GF-D8 (cell line): ENCODE measurements around the gene LSM7.
"Not testable (repeated sequence)": the region's sequence is repeated elsewhere in the genome, so short reads cannot be mapped to it uniquely, and the experiment has no call there.

Experiments used
- DNase-seq: peaks from one replicate; lab custom pipeline; 2025; lab: John Stamatoyannopoulos, UW

Gene LSM7

DNA sequence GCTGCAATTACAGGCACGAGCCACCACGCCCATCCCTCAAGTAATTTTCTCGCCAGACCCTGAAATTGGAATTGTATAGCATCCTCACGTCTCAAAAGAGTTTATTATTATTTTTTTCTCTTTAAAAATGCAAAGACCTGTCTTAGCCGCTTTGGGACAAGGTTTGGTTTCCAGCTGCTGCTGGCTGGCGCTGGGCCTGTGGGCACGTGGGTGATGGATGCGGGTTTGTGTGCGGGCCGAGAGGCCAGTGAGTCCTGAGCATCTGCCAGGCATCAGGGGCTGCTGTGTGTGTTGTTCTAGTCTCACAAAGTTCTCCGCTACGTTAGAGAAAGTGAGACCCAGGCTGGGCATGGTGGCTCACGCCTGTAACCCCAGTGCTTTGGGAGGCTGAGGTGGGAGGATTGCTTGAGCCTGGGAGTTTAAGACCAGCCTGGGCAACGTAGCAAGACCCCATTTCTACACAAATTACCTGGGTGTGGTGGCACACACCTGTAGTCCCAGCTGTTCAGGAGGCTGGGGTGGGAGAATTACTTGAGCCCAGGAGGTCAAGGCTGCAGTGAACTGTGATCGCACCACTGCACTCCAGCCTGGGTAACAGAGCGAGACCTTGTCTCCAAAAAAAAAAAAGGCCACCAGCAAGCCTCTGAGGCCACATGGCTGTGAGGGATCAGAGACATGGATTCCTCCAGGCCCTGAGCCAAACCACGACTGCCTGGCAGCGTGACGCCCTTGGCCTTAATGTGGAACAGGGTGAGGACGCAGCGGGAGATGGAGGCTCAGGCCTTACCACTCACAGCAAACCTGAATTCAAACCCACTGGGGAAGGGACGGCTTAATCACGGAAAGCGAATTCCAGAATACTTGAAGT is 27.0 kb upstream of the LSM7 start:
- no peak for DNase-seq

DNA sequence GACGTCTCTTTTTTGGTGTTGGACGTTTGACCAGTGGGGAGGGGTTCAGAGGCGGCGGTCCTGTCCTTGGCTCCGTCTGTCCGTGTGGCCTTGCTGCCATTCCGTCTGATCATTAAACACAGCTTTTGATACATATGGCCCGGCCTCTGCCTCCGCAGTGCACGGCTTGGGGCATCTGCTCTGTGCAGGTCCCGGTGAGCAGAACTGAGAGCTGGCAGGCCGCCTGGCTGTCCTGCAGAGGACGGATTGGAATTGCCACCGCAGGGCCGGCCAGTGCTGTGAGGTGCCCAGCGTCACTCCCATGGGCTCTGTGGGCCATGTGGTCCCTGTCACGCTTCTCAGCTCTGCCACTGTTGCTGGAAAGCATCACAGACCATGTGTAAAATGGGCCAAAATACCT is 26.3 kb upstream of the LSM7 start:
- no peak for DNase-seq

- no peak for DNase-seq
These were observed 25.7 kb upstream of the LSM7 start for GRCh38 chr19:2353887-2354592.

DNA sequence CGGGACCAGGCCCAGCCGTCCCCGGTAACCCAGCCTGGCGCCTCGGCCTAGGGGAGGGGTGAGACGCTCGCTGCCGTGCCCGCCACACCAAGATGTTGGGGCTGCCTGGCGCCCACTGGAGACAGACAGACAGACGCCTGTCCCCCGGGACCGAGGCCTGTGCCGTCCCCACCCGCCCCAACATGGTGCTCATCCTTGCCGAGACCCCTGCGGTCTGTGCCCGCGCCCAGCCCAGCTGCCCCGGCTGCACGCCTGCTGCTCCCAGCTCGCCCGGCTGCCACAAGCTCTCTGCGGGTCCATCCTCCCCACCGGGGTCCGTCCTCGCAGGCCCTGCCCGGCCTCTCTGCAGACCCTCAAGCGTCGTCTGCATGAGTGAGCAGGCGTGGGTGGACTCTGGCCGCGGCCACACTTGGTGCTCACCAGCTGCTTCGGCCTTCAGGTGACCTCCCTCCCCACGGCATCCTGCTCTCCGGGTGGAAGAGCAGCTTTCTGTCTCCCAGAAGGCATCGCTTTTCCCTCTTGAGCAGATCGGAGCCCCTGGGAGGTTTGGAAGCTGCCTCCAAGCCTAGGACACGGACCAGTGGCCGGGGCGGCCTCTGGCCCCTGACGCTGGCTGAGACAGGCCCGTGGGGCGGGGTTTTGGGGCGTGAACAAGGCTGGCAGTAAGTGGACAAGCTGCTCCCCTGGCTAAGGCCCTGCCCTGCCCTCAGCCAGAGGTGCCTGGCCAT is 24.9 kb upstream of the LSM7 start:
- DNase-seq, result no peak

- no peak for DNase-seq
These were observed 23.7 kb upstream of the LSM7 start for GRCh38 chr19:2352121-2352520.

- no peak for DNase-seq
These were observed 23.2 kb upstream of the LSM7 start for GRCh38 chr19:2351591-2351990.

GRCh38 chr19:2350656-2351055 is 22.3 kb upstream of the LSM7 start:
- no peak for DNase-seq

DNA sequence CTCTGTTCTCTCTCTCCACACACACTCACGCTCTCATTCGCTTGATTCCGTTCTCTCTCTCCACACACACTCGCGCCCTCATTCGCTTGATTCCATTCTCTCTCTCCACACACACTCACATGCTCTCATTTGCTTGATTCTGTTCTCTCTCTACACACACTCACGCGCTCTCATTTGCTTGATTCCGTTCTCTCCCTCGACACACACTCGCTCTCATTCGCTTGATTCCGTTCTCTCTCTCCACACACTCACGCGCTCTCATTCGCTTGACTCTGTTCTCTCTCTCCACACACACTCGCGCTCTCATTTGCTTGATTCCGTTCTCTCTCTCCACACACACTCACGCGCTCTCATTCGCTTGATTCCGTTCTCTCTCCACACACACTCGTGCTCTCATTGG is 21.4 kb upstream of the LSM7 start:
- not testable (repeated sequence) for DNase-seq

DNA sequence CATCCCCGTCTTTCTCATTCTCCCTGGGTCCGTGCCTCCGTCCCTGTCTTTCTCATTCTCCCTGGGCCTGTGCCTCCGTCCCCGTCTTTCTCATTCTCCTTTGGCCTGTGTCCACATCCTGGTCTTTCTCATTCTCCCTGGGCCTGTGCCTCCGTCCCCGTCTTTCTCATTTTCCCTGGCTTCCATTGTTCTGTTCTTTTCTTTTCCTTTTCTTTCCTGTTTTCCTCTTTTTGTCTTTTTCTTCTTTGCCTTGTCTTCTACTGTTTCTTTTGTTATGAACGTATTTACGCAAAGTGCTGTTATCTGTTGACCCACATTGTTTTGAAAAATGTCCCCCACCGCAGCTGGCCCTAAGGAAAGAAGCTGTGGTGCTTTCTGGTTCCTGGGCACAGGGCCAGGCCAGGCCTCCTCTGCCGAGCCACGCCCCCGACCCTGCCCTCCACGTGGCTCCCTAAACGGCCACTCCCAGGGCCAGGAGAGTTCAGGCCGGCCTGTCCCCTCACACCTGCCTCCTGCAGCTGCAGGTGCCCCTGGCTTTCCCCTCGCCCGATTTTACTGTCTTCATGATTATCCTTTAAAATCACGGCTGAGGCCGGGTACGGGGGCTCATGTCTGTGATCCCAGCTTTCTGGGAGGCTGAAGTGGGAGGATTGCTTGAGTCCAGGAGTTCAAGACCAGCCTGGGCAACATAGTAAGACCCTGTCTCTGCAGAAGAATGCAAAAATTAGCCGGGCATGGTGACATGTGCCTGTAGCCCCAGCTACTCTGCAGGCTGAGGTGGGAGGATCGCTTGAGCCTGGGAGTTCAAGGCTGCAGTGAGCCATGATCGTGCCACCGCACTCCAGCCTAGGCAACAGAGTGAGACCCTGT is 17.6 kb upstream of the LSM7 start:
- no peak for DNase-seq

- no peak for DNase-seq
These were observed 16.7 kb upstream of the LSM7 start for GRCh38 chr19:2345076-2345475.

DNA sequence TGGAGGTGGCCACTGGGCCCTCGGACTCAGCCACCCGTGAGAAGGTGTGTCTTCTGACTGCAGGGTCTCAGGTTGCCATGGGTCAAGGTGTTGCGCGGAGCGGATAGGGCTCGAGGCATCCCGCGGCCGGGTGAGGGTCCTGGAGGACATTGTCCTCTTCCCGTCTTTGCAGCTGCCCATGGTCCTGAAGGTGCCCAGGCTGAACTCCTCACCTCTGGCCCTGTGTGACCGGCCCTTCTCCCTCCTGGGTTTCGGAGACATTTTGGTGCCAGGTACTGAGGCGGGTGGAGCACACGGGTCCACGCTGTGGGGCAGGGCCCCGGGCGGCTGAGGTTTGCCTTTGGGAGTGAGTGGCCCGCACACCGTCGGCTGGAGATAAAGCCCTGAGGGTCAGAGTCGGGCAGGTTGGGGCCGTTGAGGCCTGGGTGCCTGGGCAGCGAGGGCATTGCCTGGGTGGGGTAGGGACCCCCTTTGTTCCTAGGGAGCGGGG is 16.0 kb upstream of the LSM7 start:
- DNase-seq, result no peak

DNA sequence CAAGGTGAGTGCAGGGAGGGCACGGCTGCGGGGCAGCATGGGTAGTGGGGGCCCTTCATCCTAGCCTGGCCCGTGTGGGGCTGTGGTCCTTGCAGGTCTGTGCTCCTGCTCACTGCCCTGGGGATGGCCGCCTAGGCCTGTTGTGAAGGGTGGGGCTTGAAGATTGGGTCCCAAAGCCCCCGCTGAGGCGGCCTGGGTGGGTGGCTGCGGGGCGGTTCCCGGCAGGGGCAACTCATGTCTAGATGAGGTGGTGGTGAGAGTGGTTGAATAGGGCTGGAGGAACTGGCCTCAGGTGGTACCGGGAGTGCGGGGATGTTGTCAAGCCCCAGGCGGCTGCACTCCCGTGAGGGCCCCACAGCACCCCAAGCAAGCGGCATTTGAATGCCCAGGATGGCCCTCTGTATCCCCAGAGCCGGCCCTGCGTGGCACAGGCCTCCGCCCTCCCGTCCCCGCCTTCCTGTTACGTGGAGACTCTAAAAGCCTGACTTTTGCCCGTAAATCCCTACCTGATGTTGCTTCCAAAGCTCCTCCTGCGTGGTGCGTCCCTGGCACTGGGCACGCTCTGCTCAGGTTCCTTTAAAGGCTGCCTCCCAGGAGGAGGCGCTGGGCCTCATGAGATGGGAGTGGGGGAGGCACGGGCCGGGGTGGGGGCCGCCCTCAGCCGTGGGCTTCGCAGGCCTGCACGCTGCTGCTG is 15.1 kb upstream of the LSM7 start:
- no peak for DNase-seq

GRCh38 chr19:2342656-2343288 is 14.4 kb upstream of the LSM7 start:
- no peak for DNase-seq

GRCh38 chr19:2341982-2342381 is 13.6 kb upstream of the LSM7 start:
- DNase-seq, result no peak

DNA sequence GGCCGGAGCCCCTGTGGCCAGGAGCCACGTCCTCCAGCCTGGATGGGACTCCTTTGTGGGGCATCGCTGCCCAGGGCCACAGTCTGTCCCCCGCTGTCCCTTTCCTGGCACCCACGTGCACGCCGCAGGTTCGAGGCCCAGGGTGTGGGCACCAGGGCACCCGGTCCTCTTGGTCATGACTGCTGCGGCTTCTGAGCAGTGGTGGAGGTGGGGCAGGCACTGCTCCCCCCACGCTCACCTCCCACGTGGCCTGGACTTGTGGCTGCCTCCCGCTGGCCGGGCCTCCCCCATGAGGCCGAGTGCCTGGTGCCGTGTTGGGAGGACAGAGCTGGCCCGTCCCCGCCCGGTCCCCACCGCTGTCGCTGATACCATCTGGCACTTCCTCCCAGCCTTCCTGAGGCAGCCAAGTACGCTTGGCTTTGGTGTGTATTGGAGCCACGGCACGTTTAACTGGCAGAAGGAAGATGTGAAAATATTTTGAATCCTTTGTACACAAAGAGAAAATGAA is 12.9 kb upstream of the LSM7 start:
- peak; percentile 14 for DNase-seq

DNA sequence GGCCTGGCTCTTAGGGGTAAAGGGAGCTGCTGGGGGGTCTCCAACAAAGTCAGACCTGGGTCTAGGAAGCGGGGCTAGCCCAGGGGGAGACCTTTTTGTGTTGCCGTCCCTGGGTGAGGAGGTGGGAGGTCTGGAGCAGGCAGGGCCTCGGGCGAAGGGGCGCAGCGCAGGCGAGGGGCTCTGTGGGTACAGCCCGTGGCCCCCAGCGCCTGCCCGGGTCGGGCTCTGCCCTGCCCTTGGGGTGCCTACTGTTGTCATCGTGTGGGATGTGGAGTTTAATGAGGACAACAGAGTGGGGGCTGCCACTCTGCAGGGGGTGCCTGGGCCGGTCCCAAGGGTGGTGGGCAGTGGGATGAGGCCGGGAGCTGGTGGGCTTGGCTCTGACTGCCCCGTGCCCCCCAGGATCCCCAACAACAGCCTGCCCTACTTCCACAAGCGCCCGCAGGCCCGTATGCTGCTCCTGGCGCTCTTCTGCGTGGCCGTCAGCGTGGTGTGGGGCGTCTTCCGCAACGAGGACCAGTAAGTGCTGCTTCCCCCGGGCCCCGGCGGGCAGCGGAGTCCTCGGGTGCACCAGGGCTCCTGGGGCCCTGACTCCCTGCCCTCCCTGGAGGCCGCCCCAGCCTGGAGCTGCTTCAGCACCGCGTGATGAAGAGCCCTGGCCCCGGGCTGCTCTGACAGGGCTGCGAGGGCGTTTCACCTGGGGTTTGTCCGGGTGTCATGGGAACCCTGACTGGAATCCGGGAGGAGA is 12.3 kb upstream of the LSM7 start:
- DNase-seq, result no peak

DNA sequence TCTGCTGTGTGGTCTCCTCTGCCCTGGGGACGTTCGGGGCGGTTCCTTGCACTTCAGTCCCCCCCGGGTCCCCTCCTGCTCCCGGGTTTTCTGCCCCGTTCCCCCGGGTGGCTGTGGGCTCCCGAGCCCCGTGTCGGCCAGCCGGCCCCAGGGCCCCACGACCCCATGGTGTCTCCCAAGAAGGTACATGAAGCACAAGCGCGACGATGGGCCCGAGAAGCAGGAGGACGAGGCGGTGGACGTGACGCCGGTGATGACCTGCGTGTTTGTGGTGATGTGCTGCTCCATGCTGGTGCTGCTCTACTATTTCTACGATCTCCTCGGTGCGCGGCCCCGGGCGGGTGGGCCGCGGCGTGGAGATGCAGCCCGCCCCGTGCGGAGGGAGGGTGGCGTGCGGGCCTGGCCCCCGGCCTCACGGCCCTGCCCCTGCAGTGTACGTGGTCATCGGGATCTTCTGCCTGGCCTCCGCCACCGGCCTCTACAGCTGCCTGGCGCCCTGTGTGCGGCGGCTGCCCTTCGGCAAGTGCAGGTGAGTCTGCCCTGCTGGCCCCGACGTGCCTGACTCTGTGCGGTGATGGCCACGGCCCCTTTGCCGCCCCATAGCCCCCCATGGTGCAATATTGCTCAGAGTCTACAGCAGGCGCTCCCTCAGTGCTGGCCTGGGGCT is 11.4 kb upstream of the LSM7 start:
- DNase-seq, result no peak

GRCh38 chr19:2338751-2339643 is 10.6 kb upstream of the LSM7 start:
- no peak for DNase-seq
